HG03469 (cell line): ENCODE results near the gene EGLN3.

Experiments used
- ATAC-seq: cut with Tn5 transposase; IDR thresholded peaks from one replicate; pipeline ENCODE4 v1.9.1; 2021; ENCODE audit warnings: mild to moderate bottlenecking, moderate library complexity, moderate number of reproducible peaks; ENCODE audit not compliant: unreplicated experiment

EGLN3 gene

DNA sequence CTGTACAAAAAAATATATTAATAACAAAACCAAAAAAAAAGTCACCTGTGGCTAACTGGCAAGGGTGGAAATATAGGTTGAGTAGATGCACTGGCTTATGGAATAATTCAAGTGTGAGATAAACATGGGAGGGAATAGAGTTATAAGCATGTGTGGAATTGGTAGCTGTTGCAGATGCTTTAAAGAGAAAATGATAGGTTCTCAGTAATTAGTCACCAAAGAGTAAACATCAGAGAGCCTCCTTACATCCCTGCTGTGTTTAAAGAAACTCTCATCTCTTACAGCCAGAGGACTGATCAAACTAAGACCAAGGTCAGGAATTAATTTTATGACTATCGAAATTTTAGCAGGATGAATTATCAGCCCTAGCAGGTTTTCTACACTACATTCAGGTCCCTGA, 70.5 kb downstream of the EGLN3 start:
- ATAC-seq, result no peak

- ATAC-seq, result no peak
Observed at GRCh38 chr14:33879684-33880286, 71.1 kb downstream of the EGLN3 start.

- ATAC-seq, result no peak
Observed at GRCh38 chr14:33876274-33876673, 74.6 kb downstream of the EGLN3 start.
